ENCODE results near the gene ROBO1.

- TF ChIP-seq EZH2 (IDR thresholded peaks at IDR 0.05) (no peak), POLR2AphosphoS5 (IDR thresholded peaks at IDR 0.05; ENCODE audit: borderline replicate concordance, low read depth, low read length) (peak; percentile 54)
These were observed 252.7 kb downstream of the ROBO1 start for GRCh38 chr3:79515072-79515471.

Data from SK-N-MC (cell line).